ENCODE results near the gene PRM1. TPM values are rescaled to one million over a fixed set of nuclear protein-coding genes. Genes with fewer than 3 reads are reported as not detected.

The PRM1 gene
- total RNA-seq, 1 experiment from 2014 or later = not detected

DNA sequence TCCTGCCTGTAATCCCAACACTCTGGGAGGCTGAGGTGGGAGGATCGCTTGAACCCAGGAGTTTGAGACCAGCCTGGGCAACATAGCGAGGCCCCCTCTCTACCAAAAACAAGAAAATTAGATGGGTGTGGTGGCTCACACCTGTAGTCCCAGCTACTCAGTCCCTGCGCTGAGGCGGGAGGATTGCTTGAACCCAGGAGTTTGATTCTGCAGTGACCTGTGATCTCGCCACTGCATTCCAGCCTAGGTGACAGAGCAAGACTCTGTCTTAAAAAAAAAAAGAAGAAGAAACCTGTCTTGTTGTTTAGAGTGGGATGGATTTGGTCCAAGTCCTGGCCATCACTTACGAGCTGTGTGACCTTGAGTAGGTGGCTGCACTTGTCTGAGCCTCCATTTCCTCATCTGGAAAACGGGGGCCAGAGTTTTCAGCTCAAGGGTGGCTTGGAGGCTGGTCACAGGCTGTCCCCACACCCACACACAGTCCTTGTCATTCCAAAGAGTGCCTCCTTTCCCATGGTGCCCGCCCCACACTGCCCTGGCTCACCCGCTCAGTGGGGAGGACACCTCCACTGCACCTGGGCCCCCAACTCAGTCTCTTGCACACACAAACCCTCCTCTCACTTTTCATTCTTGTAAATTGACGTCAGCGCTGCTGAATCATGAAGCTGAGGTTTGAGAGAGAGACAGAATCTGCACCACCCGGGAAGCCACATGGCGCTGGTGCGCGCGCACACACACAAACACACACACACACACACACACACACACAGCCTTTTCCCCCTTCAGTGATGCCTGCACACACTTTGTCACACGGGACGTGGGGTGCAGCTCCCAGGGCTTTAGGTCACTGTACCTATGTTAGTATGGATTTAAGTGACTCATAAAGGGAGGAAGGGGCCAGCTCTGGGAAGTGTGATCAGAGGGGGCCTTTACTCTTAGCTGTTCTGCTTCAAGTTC lies 29.3 kb downstream of the PRM1 start:
- intact Hi-C loops (cut with micrococcal nuclease; ENCODE audit: unreplicated experiment) = loop anchor here (10.0 kb wide), 1 partner anchor 197 kb away; no protein-coding TSS in a partner anchor
- Histone ChIP-seq H3F3A (ENCODE audit: insufficient read depth, low read depth) (peaks cover 5% of the 10 kb centered on the region; the same call in 1 of the 2 replicates), H3K9me3 (ENCODE audit: insufficient read depth, low read depth) (no peaks in the 10 kb centered on the region), H3K4me2 (no peak overlapping the region), H3K9me2 (ENCODE audit: insufficient read depth) (no peaks in the 10 kb centered on the region), H3K27ac (no peak overlapping the region), H2AFZ (no peak overlapping the region), H3K4me3 (no peak overlapping the region), H3K4me1 (replicated peaks; ENCODE audit: insufficient read depth) (peaks cover 15% of the 10 kb centered on the region), H4K20me1 (ENCODE audit: insufficient read depth) (no peaks in the 10 kb centered on the region), H3K27me3 (ENCODE audit: insufficient read depth, low read depth) (no peaks in the 10 kb centered on the region), H3K79me2 (ENCODE audit: low read depth) (no peaks in the 10 kb centered on the region), H3K36me3 (ENCODE audit: low read depth) (no peaks in the 10 kb centered on the region)
- no peak for TF ChIP-seq EZH2 (IDR thresholded peaks at IDR 0.05; ENCODE audit: low read depth)
- TF ChIP-seq, protein P1, sequence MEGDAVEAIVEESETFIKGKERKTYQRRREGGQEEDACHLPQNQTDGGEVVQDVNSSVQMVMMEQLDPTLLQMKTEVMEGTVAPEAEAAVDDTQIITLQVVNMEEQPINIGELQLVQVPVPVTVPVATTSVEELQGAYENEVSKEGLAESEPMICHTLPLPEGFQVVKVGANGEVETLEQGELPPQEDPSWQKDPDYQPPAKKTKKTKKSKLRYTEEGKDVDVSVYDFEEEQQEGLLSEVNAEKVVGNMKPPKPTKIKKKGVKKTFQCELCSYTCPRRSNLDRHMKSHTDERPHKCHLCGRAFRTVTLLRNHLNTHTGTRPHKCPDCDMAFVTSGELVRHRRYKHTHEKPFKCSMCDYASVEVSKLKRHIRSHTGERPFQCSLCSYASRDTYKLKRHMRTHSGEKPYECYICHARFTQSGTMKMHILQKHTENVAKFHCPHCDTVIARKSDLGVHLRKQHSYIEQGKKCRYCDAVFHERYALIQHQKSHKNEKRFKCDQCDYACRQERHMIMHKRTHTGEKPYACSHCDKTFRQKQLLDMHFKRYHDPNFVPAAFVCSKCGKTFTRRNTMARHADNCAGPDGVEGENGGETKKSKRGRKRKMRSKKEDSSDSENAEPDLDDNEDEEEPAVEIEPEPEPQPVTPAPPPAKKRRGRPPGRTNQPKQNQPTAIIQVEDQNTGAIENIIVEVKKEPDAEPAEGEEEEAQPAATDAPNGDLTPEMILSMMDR (conservative IDR thresholded peaks at IDR 0.05) = no peak
- BruUV-seq (replicated peaks) = no TSS peak
- ChIA-PET POLR2A (ENCODE audit: unreplicated experiment) (interaction anchor here (0.6 kb wide), 1 partner anchor 638 kb away, joined by 5 read pairs; no protein-coding TSS in a partner anchor), CTCF (no interaction called here)
- DNase-seq = no peak

DNA sequence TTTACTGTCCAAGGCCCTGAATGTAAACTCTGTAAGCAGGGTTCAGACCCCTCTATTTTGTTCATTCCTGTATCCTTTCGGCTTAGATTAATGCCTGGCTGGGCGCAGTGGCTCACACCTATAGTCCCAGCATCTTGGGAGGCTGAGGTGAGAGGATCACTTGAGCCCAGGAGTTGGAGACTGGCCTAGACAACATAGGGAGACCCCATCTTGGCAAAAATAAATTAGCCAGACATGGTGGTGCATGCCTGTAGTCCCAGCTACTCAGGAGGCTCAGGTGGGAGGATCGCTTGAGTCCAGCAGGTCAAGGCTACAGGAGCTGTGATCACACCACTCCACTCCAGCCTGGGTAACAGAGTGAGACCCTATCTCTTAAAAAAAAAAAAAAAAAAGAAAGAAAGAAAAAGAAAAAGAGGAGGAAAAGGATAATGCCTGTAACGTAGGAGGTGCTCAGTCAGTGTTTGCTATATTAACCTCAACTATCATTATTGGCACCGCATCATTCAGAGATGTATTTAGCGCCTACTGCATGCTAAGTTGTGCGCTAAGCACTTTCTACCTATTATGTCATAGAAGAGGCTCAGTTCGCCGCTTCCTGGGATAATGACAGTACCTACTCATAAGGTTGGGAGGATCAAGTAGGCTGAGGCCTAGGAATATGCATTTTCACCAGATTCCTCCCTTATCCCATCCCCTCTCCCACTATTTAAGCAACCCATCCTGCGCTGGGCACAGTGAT lies 30.2 kb downstream of the PRM1 start:
- CTCF ChIA-PET = no interaction called here
- peaks cover 13% of the 10 kb centered on the region; the same call in 1 of the 2 replicates for H3K4me1 ChIP-seq (replicated peaks; ENCODE audit: insufficient read depth)
- no peak overlapping the region for H3K27ac ChIP-seq
- no peaks in the 10 kb centered on the region for H3K27me3 ChIP-seq (ENCODE audit: insufficient read depth, low read depth)
- POLR2A ChIA-PET (ENCODE audit: unreplicated experiment) = no interaction called here
- TF ChIP-seq EZH2 (IDR thresholded peaks at IDR 0.05; ENCODE audit: low read depth) = no peak
- TF ChIP-seq, protein P1 (conservative IDR thresholded peaks at IDR 0.05) = no peak
- no peaks in the 10 kb centered on the region for H3K9me2 ChIP-seq (ENCODE audit: insufficient read depth)
- no peaks in the 10 kb centered on the region for H3K9me3 ChIP-seq (ENCODE audit: insufficient read depth, low read depth)
- intact Hi-C loops (cut with micrococcal nuclease; ENCODE audit: unreplicated experiment) = loop anchor here (10.0 kb wide), 1 partner anchor 196 kb away; no protein-coding TSS in a partner anchor
- no peak overlapping the region for H3K4me2 ChIP-seq
- no peak overlapping the region for H3K4me3 ChIP-seq
- H3F3A ChIP-seq (ENCODE audit: insufficient read depth, low read depth) = no peaks in the 10 kb centered on the region; the same call in 1 of the 2 replicates
- no peaks in the 10 kb centered on the region for H3K36me3 ChIP-seq (ENCODE audit: low read depth)
- H4K20me1 ChIP-seq (ENCODE audit: insufficient read depth) = no peaks in the 10 kb centered on the region
- no peak overlapping the region for H2AFZ ChIP-seq
- BruUV-seq (replicated peaks) = no TSS peak
- DNase-seq = no peak
- no peaks in the 10 kb centered on the region for H3K79me2 ChIP-seq (ENCODE audit: low read depth)

DNA sequence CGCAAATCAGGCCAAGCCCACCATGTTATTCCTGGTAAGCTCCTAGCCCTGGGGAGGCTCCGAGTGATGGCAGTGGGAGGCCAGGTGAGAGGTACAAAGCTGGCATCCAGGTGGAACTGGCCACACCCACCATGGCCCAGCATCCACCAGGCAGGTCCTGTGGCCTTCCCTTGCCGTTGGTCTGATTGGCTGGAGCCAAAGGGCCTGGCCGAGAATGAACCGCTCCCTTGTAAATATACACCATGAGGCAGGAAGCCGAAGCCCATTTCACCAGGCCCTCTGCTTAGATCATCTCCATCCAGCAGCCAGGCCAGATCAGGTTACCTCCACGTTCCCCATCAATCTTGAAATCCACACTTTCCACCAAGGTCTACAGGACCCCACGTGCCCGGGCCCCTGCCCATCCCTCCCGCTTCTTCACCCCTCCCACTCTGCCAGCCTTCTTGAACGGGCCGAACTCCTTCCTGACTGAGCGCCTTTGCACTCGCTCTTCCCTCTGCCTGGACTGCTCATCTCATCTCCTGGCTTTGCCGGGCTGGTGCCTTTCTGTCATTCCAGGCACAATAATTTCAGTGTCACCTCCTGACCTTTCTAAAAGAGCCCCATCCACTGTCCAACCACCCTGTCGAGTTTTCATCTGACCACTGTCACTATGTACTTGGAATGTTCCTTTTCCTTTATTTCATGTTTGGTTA lies 30.9 kb downstream of the PRM1 start:
- Histone ChIP-seq H3K4me1 (replicated peaks; ENCODE audit: insufficient read depth) (peaks cover 13% of the 10 kb centered on the region; the same call in 1 of the 2 replicates), H3F3A (ENCODE audit: insufficient read depth, low read depth) (no peaks in the 10 kb centered on the region; the same call in 1 of the 2 replicates), H3K79me2 (ENCODE audit: low read depth) (no peaks in the 10 kb centered on the region), H3K4me2 (no peak overlapping the region), H4K20me1 (ENCODE audit: insufficient read depth) (no peaks in the 10 kb centered on the region), H3K4me3 (no peak overlapping the region), H3K27me3 (ENCODE audit: insufficient read depth, low read depth) (no peaks in the 10 kb centered on the region), H3K36me3 (ENCODE audit: low read depth) (no peaks in the 10 kb centered on the region), H2AFZ (no peak overlapping the region), H3K9me3 (ENCODE audit: insufficient read depth, low read depth) (no peaks in the 10 kb centered on the region), H3K27ac (no peak overlapping the region), H3K9me2 (ENCODE audit: insufficient read depth) (no peaks in the 10 kb centered on the region)
- intact Hi-C loops (cut with micrococcal nuclease; ENCODE audit: unreplicated experiment) = loop anchor here (10.0 kb wide), 1 partner anchor 195 kb away; no protein-coding TSS in a partner anchor
- TF ChIP-seq EZH2 (IDR thresholded peaks at IDR 0.05; ENCODE audit: low read depth) = no peak
- TF ChIP-seq, protein P1 (conservative IDR thresholded peaks at IDR 0.05) = no peak
- POLR2A ChIA-PET (ENCODE audit: unreplicated experiment) = no interaction called here
- CTCF ChIA-PET = interaction anchor here (0.6 kb wide), 1 partner anchor 264 kb away, joined by 3 read pairs; no protein-coding TSS in a partner anchor
- BruUV-seq (replicated peaks) = no TSS peak
- DNase-seq = peak; percentile 44 to 53

All from PC-9 (cell line).